ENCODE results near the gene PLEKHH3.
"Not testable (repeated sequence)": the region's sequence is repeated elsewhere in the genome, so short reads cannot be mapped to it uniquely, and the experiment has no call there.

The PLEKHH3 gene

GRCh38 chr17:42670789-42671657 lies 5.8 kb downstream of the PLEKHH3 start:
- DNase-seq: no peak

GRCh38 chr17:42669977-42670788 lies 6.6 kb downstream of the PLEKHH3 start:
- DNase-seq: peak; percentile 55

- no peak for DNase-seq
Measured at GRCh38 chr17:42669705-42669976, 7.2 kb downstream of the PLEKHH3 start.

- no peak for DNase-seq
Measured at GRCh38 chr17:42667088-42667951, 9.5 kb downstream of the PLEKHH3 start.

GRCh38 chr17:42666126-42666525 lies 10.7 kb downstream of the PLEKHH3 start:
- not testable (repeated sequence) for DNase-seq

GRCh38 chr17:42665581-42666001 lies 11.2 kb downstream of the PLEKHH3 start:
- DNase-seq: no peak

GRCh38 chr17:42660692-42661345 lies 16.0 kb downstream of the PLEKHH3 start:
- no peak for DNase-seq

- DNase-seq: not testable (repeated sequence)
Measured at GRCh38 chr17:42659932-42660274, 16.9 kb downstream of the PLEKHH3 start.

- DNase-seq: peak; percentile 71
Measured at GRCh38 chr17:42659079-42659931, 17.5 kb downstream of the PLEKHH3 start, which contains the start of gene TUBG2. Gene TUBG2, plus strand, starts transcription at chr17:42659284. Its CDS starts 220 bp downstream, at chr17:42659504.

GRCh38 chr17:42657824-42658588 lies 18.8 kb downstream of the PLEKHH3 start:
- no peak for DNase-seq

GRCh38 chr17:42655528-42655927 lies 21.3 kb downstream of the PLEKHH3 start:
- DNase-seq: no peak

GRCh38 chr17:42653179-42654124 lies 23.3 kb downstream of the PLEKHH3 start:
- no peak for DNase-seq

- no peak for DNase-seq
Measured at GRCh38 chr17:42651392-42651791, 25.4 kb downstream of the PLEKHH3 start.

- no peak for DNase-seq
Measured at GRCh38 chr17:42647778-42648177, 29.0 kb downstream of the PLEKHH3 start.

- DNase-seq: no peak
Measured at GRCh38 chr17:42642336-42642735, 34.5 kb downstream of the PLEKHH3 start.

GRCh38 chr17:42640121-42640520 lies 36.7 kb downstream of the PLEKHH3 start:
- DNase-seq: no peak

- DNase-seq: no peak
Measured at GRCh38 chr17:42639525-42640113, 37.2 kb downstream of the PLEKHH3 start.

- no peak for DNase-seq
Measured at GRCh38 chr17:42632949-42633444, 43.8 kb downstream of the PLEKHH3 start.

- no peak for DNase-seq
Measured at GRCh38 chr17:42629411-42630009, 47.3 kb downstream of the PLEKHH3 start.

Measured in CD4-positive, alpha-beta T cell treated with Interleukin-15 for 1 hour (primary cell).